ACC112 (cell line): ENCODE measurements around the gene MMEL1.
"Not testable (repeated sequence)": the region's sequence is repeated elsewhere in the genome, so short reads cannot be mapped to it uniquely, and the experiment has no call there.

Experiments
- H2AFZ ChIP-seq: fragments of 200-600 bp; sonication (generic); one replicate; pipeline ENCODE4 v1.6.0; 2017; ENCODE audit warnings: antibody characterized with exemption, low read length; ENCODE audit not compliant: unreplicated experiment
- H3K27ac ChIP-seq: fragments of 200-600 bp; sonication (generic); 2 replicates; pipeline ENCODE4 v1.5.1; 2014; ENCODE audit warnings: low read depth, mild to moderate bottlenecking, antibody characterized with exemption, low read length, moderate library complexity
- H3K27me3 ChIP-seq: fragments of 200-600 bp; sonication (generic); 2 replicates; pipeline ENCODE4 v1.6.1; 2014; ENCODE audit warnings: mild to moderate bottlenecking, antibody characterized with exemption, low read length, moderate library complexity, mixed read lengths; ENCODE audit not compliant: insufficient read depth
- H3K36me3 ChIP-seq: fragments of 200-600 bp; sonication (generic); 2 replicates; pipeline ENCODE4 v1.6.1; 2016; ENCODE audit warnings: mild to moderate bottlenecking, antibody characterized with exemption, low read length, moderate library complexity, mixed read lengths; ENCODE audit not compliant: insufficient read depth
- H3K4me1 ChIP-seq: fragments of 200-600 bp; sonication (generic); one replicate; pipeline ENCODE4 v1.6.1; 2016; ENCODE audit warnings: low read length, mixed read lengths; ENCODE audit not compliant: insufficient read depth, unreplicated experiment, control insufficient read depth
- H3K4me3 ChIP-seq: fragments of 200-600 bp; sonication (generic); 2 replicates; pipeline ENCODE4 v1.5.1; 2014; ENCODE audit warnings: mild to moderate bottlenecking, low read depth, low read length
- H3K79me2 ChIP-seq: fragments of 200-600 bp; sonication (generic); one replicate; pipeline ENCODE4 v1.6.0; 2016; ENCODE audit warnings: low read length; ENCODE audit not compliant: control insufficient read depth, unreplicated experiment, insufficient read depth

Gene MMEL1

GRCh38 chr1:2652926-2653571 is 20.2 kb upstream of the MMEL1 start:
- H3K36me3 ChIP-seq, H3K4me3 ChIP-seq, H3K79me2 ChIP-seq, H2AFZ ChIP-seq, H3K4me1 ChIP-seq, H3K27me3 ChIP-seq, H3K27ac ChIP-seq: not testable (repeated sequence)

DNA sequence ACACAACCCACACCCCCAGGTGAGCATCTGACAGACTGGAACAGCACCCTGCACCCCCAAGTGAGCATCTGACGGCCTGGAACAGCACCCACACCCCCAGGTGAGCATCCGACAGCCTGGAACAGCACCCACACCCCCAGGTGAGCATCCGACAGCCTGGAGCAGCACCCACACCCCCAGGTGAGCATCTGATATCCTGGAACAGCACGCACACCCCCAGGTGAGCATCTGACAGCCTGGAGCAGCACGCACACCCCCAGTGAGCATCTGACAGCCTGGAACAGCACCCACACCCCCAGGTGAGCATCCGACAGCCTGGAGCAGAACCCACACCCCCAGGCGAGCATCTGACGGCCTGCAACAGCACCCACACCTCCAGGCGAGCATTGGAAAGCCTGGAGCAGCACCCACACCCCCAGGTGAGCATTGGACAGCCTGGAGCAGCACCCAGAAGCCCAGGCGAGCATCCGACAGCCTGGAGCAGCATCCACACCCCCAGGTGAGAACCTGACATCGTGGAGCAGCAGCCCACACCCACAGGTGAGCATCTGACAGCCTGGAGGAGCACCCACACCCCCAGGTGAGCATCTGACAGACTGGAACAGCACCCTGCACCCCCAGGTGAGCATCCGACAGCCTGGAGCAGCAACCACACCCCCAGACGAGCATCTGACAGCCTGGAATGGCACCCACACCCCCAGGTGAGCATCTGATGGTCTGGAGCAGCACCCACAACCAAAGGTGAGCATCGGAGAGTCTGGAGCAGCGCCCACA is 19.5 kb upstream of the MMEL1 start:
- H3K27me3 ChIP-seq, H3K4me3 ChIP-seq: not testable (repeated sequence)

DNA sequence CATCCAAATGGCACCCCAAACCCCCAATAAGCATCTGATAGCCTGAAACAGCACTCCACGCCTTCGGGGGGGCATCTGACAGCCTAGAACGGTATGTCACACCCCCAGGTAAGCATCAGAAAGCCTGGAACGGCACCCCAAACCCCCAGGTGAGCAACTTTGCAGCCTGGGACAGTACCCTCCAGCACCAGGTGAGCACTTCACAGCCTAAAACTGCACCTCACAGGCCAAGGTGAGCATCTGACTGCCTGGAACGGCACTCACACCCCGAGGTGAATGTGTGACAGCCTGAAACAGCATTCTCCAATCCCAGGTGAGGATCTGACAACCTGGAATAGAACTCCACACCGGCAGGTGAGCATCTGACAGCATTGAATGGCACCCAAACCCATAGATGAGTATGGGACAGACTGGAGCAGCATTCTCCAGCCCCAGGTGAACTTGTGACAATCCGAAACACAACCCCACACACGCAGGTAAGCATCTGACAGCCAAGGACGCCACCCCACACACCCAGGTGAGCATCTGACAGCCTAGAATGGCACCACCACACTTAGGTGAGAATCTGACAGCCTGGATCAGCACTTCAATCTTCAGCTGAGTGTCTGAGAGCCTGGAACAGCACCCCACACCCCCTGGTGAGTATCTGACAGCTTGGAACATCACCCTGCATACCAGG is 18.3 kb upstream of the MMEL1 start:
- Histone ChIP-seq H3K4me3 (no peak overlapping the region), H3K4me1 (no peaks in the 10 kb centered on the region), H2AFZ (no peak overlapping the region), H3K36me3 (no peaks in the 10 kb centered on the region), H3K27ac (no peak overlapping the region), H3K27me3 (no peaks in the 10 kb centered on the region), H3K79me2 (no peaks in the 10 kb centered on the region)

More for the DNA sequence above, 19.5 kb upstream of the MMEL1 start:
- not testable (repeated sequence) for H3K36me3 ChIP-seq, H3K27ac ChIP-seq, H2AFZ ChIP-seq, H3K4me1 ChIP-seq, H3K79me2 ChIP-seq

- no peaks in the 10 kb centered on the region for H3K27me3 ChIP-seq
- peaks cover 3% of the 10 kb centered on the region for H3K79me2 ChIP-seq
Observed at GRCh38 chr1:2646837-2647236, 14.0 kb upstream of the MMEL1 start.

GRCh38 chr1:2645776-2646175 is 13.0 kb upstream of the MMEL1 start:
- H3K36me3 ChIP-seq: no peaks in the 10 kb centered on the region
- H3K4me3 ChIP-seq: no peak overlapping the region
- H3K79me2 ChIP-seq: peaks cover 4% of the 10 kb centered on the region
- H3K27me3 ChIP-seq: no peaks in the 10 kb centered on the region
- no peak overlapping the region for H3K27ac ChIP-seq
- H2AFZ ChIP-seq: no peak overlapping the region
- H3K4me1 ChIP-seq: peaks cover 5% of the 10 kb centered on the region

More at GRCh38 chr1:2646837-2647236, 14.0 kb upstream of the MMEL1 start:
- Histone ChIP-seq H2AFZ (no peak overlapping the region), H3K27ac (no peak overlapping the region), H3K36me3 (no peaks in the 10 kb centered on the region), H3K4me3 (no peak overlapping the region), H3K4me1 (peaks cover 4% of the 10 kb centered on the region)

DNA sequence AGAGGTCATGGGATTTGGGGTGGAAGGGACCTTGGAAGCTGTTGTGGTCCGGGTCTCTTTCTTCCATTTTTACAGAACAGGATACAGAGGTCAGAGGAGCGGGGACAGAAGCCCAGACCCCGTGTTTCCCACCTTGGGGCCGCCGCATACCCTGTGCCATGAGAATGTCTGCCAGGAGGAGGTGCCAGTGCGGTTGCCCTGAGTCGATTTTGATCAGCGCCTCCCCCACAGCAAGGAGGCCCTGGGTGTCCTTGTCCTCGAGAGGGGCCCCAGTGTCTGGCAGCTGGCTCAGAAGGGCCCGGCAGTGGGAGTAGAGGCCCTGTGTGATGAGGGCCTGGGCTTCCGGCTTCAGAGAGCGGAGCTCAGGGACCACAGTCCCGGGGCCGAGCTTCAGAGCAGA is 12.3 kb upstream of the MMEL1 start:
- no peaks in the 10 kb centered on the region for H3K36me3 ChIP-seq
- H3K27me3 ChIP-seq: no peaks in the 10 kb centered on the region
- H3K4me3 ChIP-seq: no peak overlapping the region
- no peak overlapping the region for H2AFZ ChIP-seq
- H3K4me1 ChIP-seq: peaks cover 5% of the 10 kb centered on the region
- peaks cover 4% of the 10 kb centered on the region for H3K79me2 ChIP-seq
- no peak overlapping the region for H3K27ac ChIP-seq

DNA sequence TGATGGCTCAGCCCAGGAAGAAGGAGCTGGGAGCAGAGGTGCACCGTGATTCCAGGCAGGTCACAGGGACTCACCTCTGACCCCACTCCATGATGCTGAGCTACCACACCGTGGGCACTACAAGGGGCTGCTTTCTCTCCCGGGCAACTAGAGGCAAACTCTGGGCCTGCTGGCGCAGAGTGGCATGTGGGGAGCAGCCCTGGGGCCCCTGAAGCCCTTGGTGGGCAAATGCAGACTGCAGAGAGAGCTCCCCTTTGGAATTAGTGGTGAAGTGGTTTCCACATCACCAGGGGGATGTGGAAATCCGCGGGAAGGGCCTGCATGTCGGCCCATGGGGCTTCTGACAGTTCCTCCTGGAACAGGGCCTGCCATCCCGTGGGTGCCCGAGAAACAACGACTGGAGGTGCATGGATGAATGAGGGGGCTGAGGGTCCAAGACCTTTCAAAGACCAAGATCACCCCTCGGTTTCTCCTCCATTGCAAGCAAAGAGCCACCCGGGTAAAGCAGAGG is 11.8 kb upstream of the MMEL1 start:
- Histone ChIP-seq H3K36me3 (no peaks in the 10 kb centered on the region), H3K27me3 (no peaks in the 10 kb centered on the region), H3K79me2 (peaks cover 4% of the 10 kb centered on the region), H3K4me3 (no peak overlapping the region), H2AFZ (no peak overlapping the region), H3K27ac (no peak overlapping the region), H3K4me1 (peaks cover 5% of the 10 kb centered on the region)

GRCh38 chr1:2644171-2644570 is 11.4 kb upstream of the MMEL1 start:
- Histone ChIP-seq H3K27me3 (no peaks in the 10 kb centered on the region), H3K36me3 (no peaks in the 10 kb centered on the region), H3K27ac (no peak overlapping the region), H2AFZ (no peak overlapping the region), H3K4me3 (no peak overlapping the region), H3K79me2 (peaks cover 4% of the 10 kb centered on the region), H3K4me1 (peaks cover 5% of the 10 kb centered on the region)

DNA sequence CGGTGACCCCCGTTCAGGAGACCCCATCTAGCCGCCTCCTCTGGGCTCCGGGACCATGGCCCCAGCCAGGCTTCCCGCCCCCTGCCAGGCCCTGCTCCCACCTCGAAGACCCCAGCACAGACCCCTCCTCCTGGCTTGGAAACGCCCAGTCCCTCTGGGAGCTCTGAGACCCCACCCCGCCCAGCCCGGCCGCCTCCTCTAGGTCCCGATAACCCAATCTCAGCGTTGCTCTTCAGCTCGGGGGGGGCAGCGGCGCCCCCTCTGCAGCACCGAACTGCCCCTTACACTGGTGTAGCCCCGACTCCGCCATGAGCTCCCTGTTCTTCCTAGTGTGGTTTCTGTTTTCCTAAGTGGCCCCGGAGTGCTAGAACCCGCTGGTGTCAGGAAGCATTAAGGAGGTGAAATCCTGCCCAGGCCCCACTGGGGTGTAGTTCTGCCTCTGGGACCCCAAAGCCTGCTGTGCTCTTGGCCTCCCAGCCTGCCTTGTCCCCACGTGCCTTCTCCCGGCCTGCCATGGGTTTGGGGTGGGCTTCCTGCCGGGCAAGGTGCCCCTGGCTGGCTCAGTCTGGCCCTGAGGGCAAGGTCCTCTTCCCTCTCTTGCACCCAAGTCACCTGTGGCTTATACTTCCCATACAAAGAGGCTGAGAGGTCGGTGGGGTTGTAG is 10.7 kb upstream of the MMEL1 start:
- Histone ChIP-seq H3K4me3 (peak overlapping the region; percentile 91), H3K27ac (no peak overlapping the region), H3K4me1 (peaks cover 5% of the 10 kb centered on the region), H3K36me3 (no peaks in the 10 kb centered on the region), H3K27me3 (no peaks in the 10 kb centered on the region; the same call in 1 of the 2 replicates), H3K79me2 (peaks cover 4% of the 10 kb centered on the region), H2AFZ (peak overlapping the region; percentile 93)

GRCh38 chr1:2642560-2643413 is 10.0 kb upstream of the MMEL1 start:
- H3K4me1 ChIP-seq: peaks cover 5% of the 10 kb centered on the region
- peak overlapping the region; percentile 91 for H3K4me3 ChIP-seq
- H3K36me3 ChIP-seq: no peaks in the 10 kb centered on the region
- no peak overlapping the region for H3K27ac ChIP-seq
- H2AFZ ChIP-seq: peak overlapping the region; percentile 93
- H3K79me2 ChIP-seq: peaks cover 4% of the 10 kb centered on the region
- H3K27me3 ChIP-seq: no peaks in the 10 kb centered on the region; the same call in 1 of the 2 replicates
